Measurements from ENCODE around the gene MAP3K20.
"Not testable (repeated sequence)": the region's sequence is repeated elsewhere in the genome, so short reads cannot be mapped to it uniquely, and the experiment has no call there.

MAP3K20 gene

DNA sequence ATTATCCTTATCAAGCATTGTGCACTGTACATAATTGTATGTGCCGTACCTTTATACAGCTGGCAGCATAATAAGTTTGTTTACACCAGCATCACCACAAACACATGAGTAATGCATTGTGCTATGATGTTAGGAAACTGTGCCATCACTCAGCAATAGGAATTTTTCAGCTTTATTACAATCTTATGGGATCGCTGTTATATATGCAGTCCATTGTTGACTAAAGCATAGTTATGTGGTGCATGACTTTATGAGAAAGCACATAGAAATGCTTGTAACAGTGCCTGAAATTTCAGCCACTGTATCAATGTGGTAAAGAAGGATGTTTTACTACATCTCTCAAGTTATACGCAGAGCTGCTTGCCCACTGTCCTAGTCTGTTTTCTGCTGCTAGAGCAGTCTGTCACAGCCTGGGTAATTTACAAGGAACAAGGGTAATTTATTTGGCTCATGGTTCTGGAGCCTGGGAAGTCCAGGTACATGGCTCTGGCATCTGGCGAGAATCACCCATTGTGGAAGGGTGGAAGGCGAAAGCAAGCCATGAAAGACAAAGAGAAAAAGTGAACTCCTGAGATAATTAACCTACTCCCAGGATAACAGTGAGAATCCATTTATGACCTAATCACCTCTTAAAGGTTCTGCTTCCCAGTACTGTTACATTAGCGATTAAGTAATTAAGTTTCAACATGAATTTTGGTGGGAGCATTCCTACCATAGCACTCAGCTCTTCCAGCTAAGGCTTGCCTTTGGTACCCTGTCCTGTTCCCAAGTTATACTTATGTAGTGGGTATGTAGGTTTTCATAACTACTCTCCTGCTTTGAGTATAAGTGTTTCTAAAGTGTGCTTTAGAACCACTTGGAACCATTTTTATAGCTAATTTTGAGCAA lies 4.6 kb downstream of the MAP3K20 start:
- H3K4me1 ChIP-seq (ENCODE audit: insufficient read depth, low read length), result peaks cover 15% of the 10 kb centered on the region
- peaks cover 2% of the 10 kb centered on the region for H3K9me3 ChIP-seq (ENCODE audit: low read length)
- no peaks in the 10 kb centered on the region for H3K27me3 ChIP-seq (ENCODE audit: insufficient read depth, low read length)
- no peaks in the 10 kb centered on the region for H3K36me3 ChIP-seq (ENCODE audit: insufficient read depth, low read length)
- no peak overlapping the region for H2AFZ ChIP-seq (ENCODE audit: low read depth, low read length)
- H3K4me3 ChIP-seq (ENCODE audit: low read length), result no peak overlapping the region

DNA sequence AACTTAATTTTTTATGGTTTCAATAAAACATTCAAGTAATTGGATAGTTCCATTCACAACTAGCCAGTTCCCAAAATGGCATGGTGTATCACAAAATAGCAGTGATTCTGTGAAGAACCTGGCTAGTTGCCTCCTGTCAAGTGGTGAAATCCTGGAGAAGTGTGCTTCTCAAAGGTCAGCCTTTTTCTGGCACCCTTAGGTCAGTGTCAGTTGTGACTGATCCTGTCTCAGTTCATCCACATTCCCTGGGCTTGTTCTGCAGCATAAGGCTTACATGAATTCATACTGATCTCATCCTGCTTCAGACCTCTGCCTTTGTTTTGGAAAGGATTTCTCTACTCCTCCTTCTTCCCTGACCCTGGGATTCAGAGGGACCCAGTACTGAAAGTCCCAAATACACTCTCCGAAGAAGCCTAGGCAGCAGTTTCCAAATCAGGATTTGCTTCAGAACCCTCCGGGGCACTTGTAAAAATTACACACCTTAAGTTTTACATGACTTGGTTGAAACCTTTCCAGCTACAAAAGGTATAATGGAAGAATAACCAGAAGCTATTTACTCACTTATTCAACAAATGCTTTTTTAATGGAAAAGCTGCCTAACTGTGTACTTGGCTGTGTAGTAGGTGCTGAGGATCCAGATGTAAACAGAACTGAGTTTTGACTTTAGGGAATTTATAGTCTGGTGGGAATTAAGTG lies 11.0 kb downstream of the MAP3K20 start:
- H3K4me3 ChIP-seq (ENCODE audit: low read length), result no peak overlapping the region
- no peak overlapping the region for H2AFZ ChIP-seq (ENCODE audit: low read depth, low read length)
- H3K9me3 ChIP-seq (ENCODE audit: low read length), result peaks cover 2% of the 10 kb centered on the region
- no peaks in the 10 kb centered on the region for H3K4me1 ChIP-seq (ENCODE audit: insufficient read depth, low read length)
- peaks cover 3% of the 10 kb centered on the region for H3K36me3 ChIP-seq (ENCODE audit: insufficient read depth, low read length)
- H3K27me3 ChIP-seq (ENCODE audit: insufficient read depth, low read length), result no peaks in the 10 kb centered on the region

- H3K4me3 ChIP-seq (ENCODE audit: low read length), result no peak overlapping the region
- H3K9me3 ChIP-seq (ENCODE audit: low read length), result no peaks in the 10 kb centered on the region
- peaks cover 6% of the 10 kb centered on the region for H3K36me3 ChIP-seq (ENCODE audit: insufficient read depth, low read length)
- no peaks in the 10 kb centered on the region for H3K27me3 ChIP-seq (ENCODE audit: insufficient read depth, low read length)
- H3K4me1 ChIP-seq (ENCODE audit: insufficient read depth, low read length), result no peaks in the 10 kb centered on the region
- H2AFZ ChIP-seq (ENCODE audit: low read depth, low read length), result no peak overlapping the region
Measured at GRCh38 chr2:173087214-173087581, 11.6 kb downstream of the MAP3K20 start.

- H3K4me1 ChIP-seq (ENCODE audit: insufficient read depth, low read length), result no peaks in the 10 kb centered on the region
- peaks cover 10% of the 10 kb centered on the region for H3K36me3 ChIP-seq (ENCODE audit: insufficient read depth, low read length)
- no peaks in the 10 kb centered on the region for H3K9me3 ChIP-seq (ENCODE audit: low read length)
Measured at GRCh38 chr2:173087793-173088496, 12.3 kb downstream of the MAP3K20 start.

GRCh38 chr2:173090276-173090877 lies 14.7 kb downstream of the MAP3K20 start:
- H3K36me3 ChIP-seq (ENCODE audit: insufficient read depth, low read length), result peaks cover 12% of the 10 kb centered on the region
- no peaks in the 10 kb centered on the region for H3K4me1 ChIP-seq (ENCODE audit: insufficient read depth, low read length)
- H3K27me3 ChIP-seq (ENCODE audit: insufficient read depth, low read length), result no peaks in the 10 kb centered on the region
- H2AFZ ChIP-seq (ENCODE audit: low read depth, low read length), result no peak overlapping the region
- no peak overlapping the region for H3K4me3 ChIP-seq (ENCODE audit: low read length)
- no peaks in the 10 kb centered on the region for H3K9me3 ChIP-seq (ENCODE audit: low read length)

More at GRCh38 chr2:173087793-173088496, 12.3 kb downstream of the MAP3K20 start:
- no peak overlapping the region for H2AFZ ChIP-seq (ENCODE audit: low read depth, low read length)
- H3K4me3 ChIP-seq (ENCODE audit: low read length), result no peak overlapping the region
- no peaks in the 10 kb centered on the region for H3K27me3 ChIP-seq (ENCODE audit: insufficient read depth, low read length)

- Histone ChIP-seq H3K4me1 (ENCODE audit: insufficient read depth, low read length) (no peaks in the 10 kb centered on the region), H2AFZ (ENCODE audit: low read depth, low read length) (no peak overlapping the region), H3K27me3 (ENCODE audit: insufficient read depth, low read length) (no peaks in the 10 kb centered on the region), H3K9me3 (ENCODE audit: low read length) (no peaks in the 10 kb centered on the region), H3K36me3 (ENCODE audit: insufficient read depth, low read length) (peaks cover 12% of the 10 kb centered on the region), H3K4me3 (ENCODE audit: low read length) (no peak overlapping the region)
Measured at GRCh38 chr2:173090973-173091660, 15.5 kb downstream of the MAP3K20 start.

- no peak overlapping the region for H3K4me3 ChIP-seq (ENCODE audit: low read length)
- no peak overlapping the region for H2AFZ ChIP-seq (ENCODE audit: low read depth, low read length)
- H3K9me3 ChIP-seq (ENCODE audit: low read length), result no peaks in the 10 kb centered on the region
- peaks cover 12% of the 10 kb centered on the region for H3K36me3 ChIP-seq (ENCODE audit: insufficient read depth, low read length)
- H3K27me3 ChIP-seq (ENCODE audit: insufficient read depth, low read length), result no peaks in the 10 kb centered on the region
- H3K4me1 ChIP-seq (ENCODE audit: insufficient read depth, low read length), result no peaks in the 10 kb centered on the region
Measured at GRCh38 chr2:173091910-173092309, 16.3 kb downstream of the MAP3K20 start.

DNA sequence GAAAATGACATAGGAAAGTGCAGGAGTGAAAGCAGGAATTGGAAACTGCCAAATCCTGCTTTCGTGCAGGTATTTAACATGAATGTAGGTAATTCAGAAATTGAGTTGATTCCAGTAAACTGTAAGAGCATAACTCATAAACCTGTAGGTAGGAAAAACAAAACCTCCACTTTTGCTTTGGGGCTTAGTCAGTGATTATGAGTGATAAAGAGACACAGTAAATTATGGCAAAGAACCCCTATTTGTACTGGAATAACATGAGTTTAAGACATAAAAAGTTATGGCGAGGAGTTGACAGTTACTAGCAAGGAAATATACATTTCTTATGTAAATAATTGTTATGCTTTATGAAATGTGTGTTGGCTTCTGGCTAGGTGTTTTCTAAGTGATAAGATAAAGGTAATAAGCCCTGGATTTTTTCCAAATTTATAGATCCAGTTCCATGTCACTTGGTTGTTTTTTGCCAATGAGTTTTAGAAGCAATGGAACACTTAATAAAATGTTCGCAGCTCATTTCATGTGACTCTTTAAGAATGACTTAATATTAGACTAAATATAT lies 17.3 kb downstream of the MAP3K20 start:
- no peaks in the 10 kb centered on the region for H3K4me1 ChIP-seq (ENCODE audit: insufficient read depth, low read length)
- no peak overlapping the region for H2AFZ ChIP-seq (ENCODE audit: low read depth, low read length)
- H3K36me3 ChIP-seq (ENCODE audit: insufficient read depth, low read length), result peaks cover 12% of the 10 kb centered on the region
- H3K27me3 ChIP-seq (ENCODE audit: insufficient read depth, low read length), result no peaks in the 10 kb centered on the region
- H3K9me3 ChIP-seq (ENCODE audit: low read length), result no peaks in the 10 kb centered on the region
- no peak overlapping the region for H3K4me3 ChIP-seq (ENCODE audit: low read length)

DNA sequence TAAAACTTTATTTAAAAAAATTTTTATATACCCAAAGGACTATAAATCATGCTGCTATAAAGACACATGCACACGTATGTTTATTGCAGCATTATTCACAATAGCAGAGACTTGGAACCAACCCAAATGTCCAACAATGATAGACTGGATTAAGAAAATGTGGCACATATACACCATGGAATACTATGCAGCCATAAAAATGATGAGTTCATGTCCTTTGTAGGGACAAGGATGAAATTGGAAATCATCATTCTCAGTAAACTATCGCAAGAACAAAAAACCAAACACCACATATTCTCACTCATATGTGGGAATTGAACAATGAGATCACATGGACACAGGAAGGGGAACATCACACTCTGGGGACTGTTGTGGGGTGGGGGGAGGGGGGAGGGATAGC lies 18.0 kb downstream of the MAP3K20 start:
- H3K4me1 ChIP-seq (ENCODE audit: insufficient read depth, low read length); H2AFZ ChIP-seq (ENCODE audit: low read depth, low read length); H3K27me3 ChIP-seq (ENCODE audit: insufficient read depth, low read length); H3K9me3 ChIP-seq (ENCODE audit: low read length); H3K4me3 ChIP-seq (ENCODE audit: low read length): not testable (repeated sequence)
- peaks cover 12% of the 10 kb centered on the region for H3K36me3 ChIP-seq (ENCODE audit: insufficient read depth, low read length)

DNA sequence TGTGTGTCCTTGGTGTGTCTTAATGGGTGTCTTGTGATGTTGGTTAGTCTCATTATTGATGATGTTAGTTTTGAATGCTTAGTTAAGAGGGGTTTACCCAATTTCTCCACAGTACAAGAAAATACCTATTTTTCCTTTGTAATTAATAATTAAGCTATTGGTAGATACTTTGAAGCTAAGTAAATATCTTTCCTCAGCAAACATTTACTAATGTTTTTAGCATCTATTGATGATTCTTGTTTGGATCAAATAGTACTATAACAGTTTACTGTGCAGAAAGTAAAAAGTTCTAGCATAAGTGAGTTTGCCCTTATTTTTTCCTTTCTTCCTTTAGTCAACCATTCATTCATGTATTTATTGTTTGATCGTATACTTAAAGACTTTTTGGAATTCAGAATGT lies 19.1 kb downstream of the MAP3K20 start:
- Histone ChIP-seq H3K36me3 (ENCODE audit: insufficient read depth, low read length) (peaks cover 12% of the 10 kb centered on the region), H2AFZ (ENCODE audit: low read depth, low read length) (no peak overlapping the region), H3K27me3 (ENCODE audit: insufficient read depth, low read length) (no peaks in the 10 kb centered on the region), H3K4me1 (ENCODE audit: insufficient read depth, low read length) (no peaks in the 10 kb centered on the region), H3K9me3 (ENCODE audit: low read length) (no peaks in the 10 kb centered on the region), H3K4me3 (ENCODE audit: low read length) (no peak overlapping the region)

DNA sequence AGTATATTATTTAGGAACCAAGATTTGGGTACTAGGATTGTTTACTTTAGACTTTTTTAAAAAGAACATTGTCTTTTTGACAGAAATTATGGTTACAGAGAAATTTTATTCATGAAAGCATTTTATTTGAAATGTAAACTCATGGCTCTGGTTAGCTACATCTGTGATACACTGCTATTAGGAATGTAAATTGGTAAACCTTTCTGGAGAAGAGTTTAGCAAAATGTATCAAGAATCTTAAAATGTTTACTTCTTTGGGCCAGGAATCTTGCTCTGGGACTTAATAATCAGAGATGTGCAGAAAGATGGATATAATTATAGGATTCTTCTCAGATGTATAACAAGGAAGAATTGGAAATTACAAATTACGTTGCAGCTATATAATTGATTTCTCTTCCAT lies 19.7 kb downstream of the MAP3K20 start:
- Histone ChIP-seq H3K27me3 (ENCODE audit: insufficient read depth, low read length) (no peaks in the 10 kb centered on the region), H3K4me3 (ENCODE audit: low read length) (no peak overlapping the region), H3K9me3 (ENCODE audit: low read length) (no peaks in the 10 kb centered on the region), H2AFZ (ENCODE audit: low read depth, low read length) (no peak overlapping the region), H3K4me1 (ENCODE audit: insufficient read depth, low read length) (no peaks in the 10 kb centered on the region), H3K36me3 (ENCODE audit: insufficient read depth, low read length) (peaks cover 12% of the 10 kb centered on the region)

GRCh38 chr2:173099271-173099670 lies 23.6 kb downstream of the MAP3K20 start:
- no peak overlapping the region for H2AFZ ChIP-seq (ENCODE audit: low read depth, low read length)
- H3K36me3 ChIP-seq (ENCODE audit: insufficient read depth, low read length), result no peaks in the 10 kb centered on the region
- no peaks in the 10 kb centered on the region for H3K27me3 ChIP-seq (ENCODE audit: insufficient read depth, low read length)
- H3K9me3 ChIP-seq (ENCODE audit: low read length), result no peaks in the 10 kb centered on the region
- no peak overlapping the region for H3K4me3 ChIP-seq (ENCODE audit: low read length)
- H3K4me1 ChIP-seq (ENCODE audit: insufficient read depth, low read length), result no peaks in the 10 kb centered on the region

Data from neuron (in vitro differentiated cells).